Coronary artery (tissue), 2 donors: ENCODE data around the gene PTPN21.

Experiments used
- DNase-seq: peaks from one replicate; pipeline ENCODE4 v3.0.0-alpha.2; 2017; ENCODE audit warnings: low spot score
- H3K27ac ChIP-seq, 2 donors: fragments of 200-600 bp; sonication (generic); one replicate each; pipeline ENCODE4 v1.5.1; 2016 to 2019
- H3K4me3 ChIP-seq: fragments of 200-600 bp; sonication (generic); 2 replicates; pipeline ENCODE4 v1.5.1; 2016; ENCODE audit warnings: mild to moderate bottlenecking, moderate library complexity
- CTCF ChIP-seq: fragments of 200-600 bp; sonication (generic); IDR thresholded peaks from one replicate; pipeline ENCODE4 v1.5.1; 2019; ENCODE audit warnings: antibody characterized with exemption

Gene PTPN21

GRCh38 chr14:88553886-88554456 lies 836 bp downstream of the PTPN21 start:
- Histone ChIP-seq H3K4me3 (peak overlapping the region; percentile 89), H3K27ac (peak overlapping the region; percentile 83 to 94)
- no peak for DNase-seq
- TF ChIP-seq CTCF, result no peak

- no peak for TF ChIP-seq CTCF
- Histone ChIP-seq H3K27ac (no peak overlapping the region), H3K4me3 (peak overlapping the region; percentile 20)
- DNase-seq, result no peak
These were observed 1.9 kb downstream of the PTPN21 start for GRCh38 chr14:88552876-88553275.

GRCh38 chr14:88551980-88552431 lies 2.8 kb downstream of the PTPN21 start:
- TF ChIP-seq CTCF, result no peak
- Histone ChIP-seq H3K4me3 (peak overlapping the region; percentile 83), H3K27ac (peak overlapping the region; percentile 56 to 80)
- DNase-seq, result no peak

GRCh38 chr14:88551094-88551870 lies 3.5 kb downstream of the PTPN21 start:
- no peak for TF ChIP-seq CTCF
- peak; percentile 84 for DNase-seq
- Histone ChIP-seq H3K27ac (peak overlapping the region; percentile 56 to 80), H3K4me3 (peak overlapping the region; percentile 83)

- DNase-seq, result no peak
- TF ChIP-seq CTCF, result no peak
- no peak overlapping the region for H3K4me3 ChIP-seq
- no peak overlapping the region for H3K27ac ChIP-seq
These were observed 4.7 kb downstream of the PTPN21 start for GRCh38 chr14:88550078-88550477.

- TF ChIP-seq CTCF, result no peak
- DNase-seq, result no peak
- no peak overlapping the region for H3K27ac ChIP-seq
- no peak overlapping the region for H3K4me3 ChIP-seq
These were observed 7.4 kb downstream of the PTPN21 start for GRCh38 chr14:88547386-88547780.
